OCI-LY7 (cell line): ENCODE measurements around the gene GADD45A. TPM values are rescaled to one million over a fixed set of nuclear protein-coding genes. Genes with fewer than 3 reads are reported as not detected.

Experiments
- BruUV-seq: library from RNA; stranded (reverse); fragments of 400-500 nt; replicated peaks from 2 replicates; lab custom pipeline; 2021; lab: Mats Ljungman, UMichigan
- CTCF ChIA-PET: fragments of 300-600 bp; sonication (Branson Sonifier 250); formaldehyde crosslinking; loops from one replicate; lab custom pipeline; 2022; ENCODE audit warnings: antibody characterized with exemption; ENCODE audit not compliant: unreplicated experiment; lab: Charles Lee
- POLR2A ChIA-PET: fragments of 300-600 bp; sonication (Branson Sonifier 250); formaldehyde crosslinking; loops from one replicate; lab custom pipeline; 2022; ENCODE audit warnings: antibody characterized with exemption; lab: Charles Lee
- DNase-seq: peaks from one replicate; pipeline ENCODE4 v3.0.0-alpha.2; 2015; ENCODE audit warnings: low spot score
- H2AFZ ChIP-seq: fragments of 200-600 bp; sonication (generic), shearing (Covaris generic); 2 replicates; pipeline ENCODE4 v1.6.1; 2014; ENCODE audit warnings: mild to moderate bottlenecking, antibody characterized with exemption, low read length, moderate library complexity
- H3K27ac ChIP-seq: fragments of 200-600 bp; sonication (generic); 2 replicates; pipeline ENCODE4 v1.5.1; 2014; ENCODE audit warnings: mixed run types, low read depth, mild to moderate bottlenecking, moderate library complexity, low read length, inconsistent platforms; ENCODE audit not compliant: poor library complexity, severe bottlenecking
- H3K36me3 ChIP-seq: fragments of 200-600 bp; sonication (generic); 2 replicates; pipeline ENCODE4 v1.6.1; 2014; ENCODE audit warnings: mild to moderate bottlenecking, antibody characterized with exemption, low read length, moderate library complexity, mixed read lengths; ENCODE audit not compliant: insufficient read depth
- H3K4me1 ChIP-seq: fragments of 200-600 bp; sonication (generic); 2 replicates; pipeline ENCODE4 v1.5.1; 2014; ENCODE audit warnings: mild to moderate bottlenecking, low read length; ENCODE audit not compliant: insufficient read depth, poor library complexity, severe bottlenecking
- H3K4me2 ChIP-seq: fragments of 200-600 bp; sonication (generic); 2 replicates; pipeline ENCODE4 v1.6.1; 2014; ENCODE audit warnings: mild to moderate bottlenecking, low read length
- H3K4me3 ChIP-seq: fragments of 200-600 bp; sonication (generic); 2 replicates; pipeline ENCODE4 v1.5.1; 2014; ENCODE audit warnings: mild to moderate bottlenecking, low read depth, low read length; ENCODE audit not compliant: poor library complexity, severe bottlenecking
- H3K79me2 ChIP-seq: fragments of 200-600 bp; sonication (generic); 2 replicates; pipeline ENCODE4 v1.6.1; 2016; ENCODE audit warnings: low read depth, mild to moderate bottlenecking, low read length, moderate library complexity, mixed read lengths; ENCODE audit not compliant: insufficient read depth
- H3K9me2 ChIP-seq: fragments of 200-600 bp; sonication (generic); 2 replicates; pipeline ENCODE4 v1.6.1; 2016; ENCODE audit warnings: mild to moderate bottlenecking, low read length, mixed read lengths; ENCODE audit not compliant: insufficient read depth
- H3K9me3 ChIP-seq: fragments of 200-600 bp; sonication (generic); 2 replicates; pipeline ENCODE4 v1.6.1; 2014; ENCODE audit warnings: mild to moderate bottlenecking, mixed run types, low read length, mixed read lengths
- H4K20me1 ChIP-seq: fragments of 200-600 bp; sonication (generic); 2 replicates; pipeline ENCODE4 v1.6.1; 2014; ENCODE audit warnings: mild to moderate bottlenecking, antibody characterized with exemption, low read length, moderate library complexity, mixed read lengths; ENCODE audit not compliant: insufficient read depth
- EZH2phosphoT487 ChIP-seq: fragments of 200-600 bp; sonication (generic); IDR thresholded peaks from 2 replicates; pipeline ENCODE4 v1.6.1; 2018; ENCODE audit warnings: low read depth, borderline replicate concordance, mild to moderate bottlenecking, mixed run types, antibody characterized with exemption, low read length, moderate library complexity, mixed read lengths
- intact Hi-C: fragments of 100-400 bp; cut with micrococcal nuclease; formaldehyde crosslinking; loops from one replicate; pipeline ENCODE4 v1.10.0; 2022; ENCODE audit not compliant: unreplicated experiment
- total RNA-seq, 2 experiments: library from RNA; depleted of rRNA in 1 of 2; stranded (reverse); fragments of >200 nt in 1 of 2; shearing (Covaris generic) in 1 of 2; gene quantifications; 2 replicates each; pipeline ENCODE4 v1.2.3, GENCODE V29; 2014 to 2022
- TF ChIP-seq, protein P1 (sequence below): fragments of 200-600 bp; sonication (generic); conservative IDR thresholded peaks from 2 replicates; pipeline ENCODE4 v1.5.1; 2014; ENCODE audit warnings: mild to moderate bottlenecking, antibody characterized with exemption, low read length, moderate library complexity, mixed read lengths

The GADD45A gene
- total RNA-seq, 2 experiments from 2014 or later, result 46.8 to 48.6 TPM

DNA sequence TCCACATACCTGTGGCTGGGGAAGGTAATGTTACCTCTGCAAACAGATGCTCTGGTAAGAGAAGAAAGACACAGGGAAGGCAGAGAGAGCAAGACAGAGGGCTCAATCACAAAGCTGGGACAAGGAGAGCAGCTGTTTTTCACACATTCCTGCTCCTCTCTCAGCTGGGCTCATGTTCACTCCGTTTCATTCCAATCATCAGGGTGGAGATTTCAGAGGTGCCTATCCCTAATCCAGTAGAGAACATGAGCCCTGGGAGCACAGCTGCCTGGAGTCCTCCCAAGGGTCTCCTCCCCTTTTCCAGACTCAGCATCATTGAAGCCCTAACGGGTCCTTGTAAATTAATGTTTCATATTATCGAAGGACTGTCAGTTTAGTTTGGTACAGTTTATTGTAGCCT is 19.4 kb downstream of the GADD45A start:
- ChIA-PET POLR2A (interaction anchor here (0.5 to 1.5 kb wide), 7 partner anchors 10 to 203 kb away, joined by 3 to 7 read pairs (median 3); partner anchors contain the start of gene GADD45A), CTCF (no interaction called here)
- no peak overlapping the region for H2AFZ ChIP-seq
- no peak overlapping the region for H3K4me3 ChIP-seq
- no peaks in the 10 kb centered on the region for H3K36me3 ChIP-seq
- H3K9me3 ChIP-seq, result no peaks in the 10 kb centered on the region
- intact Hi-C loops, result no loop called here
- no TSS peak for BruUV-seq
- TF ChIP-seq EZH2phosphoT487, result no peak
- TF ChIP-seq, protein P1, sequence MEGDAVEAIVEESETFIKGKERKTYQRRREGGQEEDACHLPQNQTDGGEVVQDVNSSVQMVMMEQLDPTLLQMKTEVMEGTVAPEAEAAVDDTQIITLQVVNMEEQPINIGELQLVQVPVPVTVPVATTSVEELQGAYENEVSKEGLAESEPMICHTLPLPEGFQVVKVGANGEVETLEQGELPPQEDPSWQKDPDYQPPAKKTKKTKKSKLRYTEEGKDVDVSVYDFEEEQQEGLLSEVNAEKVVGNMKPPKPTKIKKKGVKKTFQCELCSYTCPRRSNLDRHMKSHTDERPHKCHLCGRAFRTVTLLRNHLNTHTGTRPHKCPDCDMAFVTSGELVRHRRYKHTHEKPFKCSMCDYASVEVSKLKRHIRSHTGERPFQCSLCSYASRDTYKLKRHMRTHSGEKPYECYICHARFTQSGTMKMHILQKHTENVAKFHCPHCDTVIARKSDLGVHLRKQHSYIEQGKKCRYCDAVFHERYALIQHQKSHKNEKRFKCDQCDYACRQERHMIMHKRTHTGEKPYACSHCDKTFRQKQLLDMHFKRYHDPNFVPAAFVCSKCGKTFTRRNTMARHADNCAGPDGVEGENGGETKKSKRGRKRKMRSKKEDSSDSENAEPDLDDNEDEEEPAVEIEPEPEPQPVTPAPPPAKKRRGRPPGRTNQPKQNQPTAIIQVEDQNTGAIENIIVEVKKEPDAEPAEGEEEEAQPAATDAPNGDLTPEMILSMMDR, result no peak
- no peaks in the 10 kb centered on the region for H3K79me2 ChIP-seq
- no peaks in the 10 kb centered on the region for H4K20me1 ChIP-seq
- H3K27ac ChIP-seq, result no peak overlapping the region
- DNase-seq, result no peak
- H3K9me2 ChIP-seq, result no peaks in the 10 kb centered on the region
- H3K4me1 ChIP-seq, result no peaks in the 10 kb centered on the region
- H3K4me2 ChIP-seq, result no peak overlapping the region

- CTCF ChIA-PET, result no interaction called here
- H2AFZ ChIP-seq, result no peak overlapping the region
These were observed 20.9 kb downstream of the GADD45A start for GRCh38 chr1:67705735-67706453.

More at GRCh38 chr1:67705735-67706453, 20.9 kb downstream of the GADD45A start:
- no peak overlapping the region for H3K4me2 ChIP-seq
- intact Hi-C loops, result no loop called here
- no peaks in the 10 kb centered on the region for H3K9me2 ChIP-seq
- no peak for TF ChIP-seq EZH2phosphoT487
- TF ChIP-seq, protein P1, result no peak
- no peaks in the 10 kb centered on the region for H3K9me3 ChIP-seq
- H3K36me3 ChIP-seq, result no peaks in the 10 kb centered on the region
- BruUV-seq, result no TSS peak
- no peaks in the 10 kb centered on the region for H4K20me1 ChIP-seq
- H3K4me3 ChIP-seq, result no peak overlapping the region
- no peak for DNase-seq
- peaks cover 8% of the 10 kb centered on the region for H3K4me1 ChIP-seq
- H3K27ac ChIP-seq, result no peak overlapping the region
- no peaks in the 10 kb centered on the region for H3K79me2 ChIP-seq
- POLR2A ChIA-PET, result interaction anchor here (1.1 to 1.5 kb wide), 2 partner anchors 9 to 11 kb away, joined by 3 to 7 read pairs; no protein-coding TSS in a partner anchor
